ENCODE measurements around the gene SELPLG.

DNA sequence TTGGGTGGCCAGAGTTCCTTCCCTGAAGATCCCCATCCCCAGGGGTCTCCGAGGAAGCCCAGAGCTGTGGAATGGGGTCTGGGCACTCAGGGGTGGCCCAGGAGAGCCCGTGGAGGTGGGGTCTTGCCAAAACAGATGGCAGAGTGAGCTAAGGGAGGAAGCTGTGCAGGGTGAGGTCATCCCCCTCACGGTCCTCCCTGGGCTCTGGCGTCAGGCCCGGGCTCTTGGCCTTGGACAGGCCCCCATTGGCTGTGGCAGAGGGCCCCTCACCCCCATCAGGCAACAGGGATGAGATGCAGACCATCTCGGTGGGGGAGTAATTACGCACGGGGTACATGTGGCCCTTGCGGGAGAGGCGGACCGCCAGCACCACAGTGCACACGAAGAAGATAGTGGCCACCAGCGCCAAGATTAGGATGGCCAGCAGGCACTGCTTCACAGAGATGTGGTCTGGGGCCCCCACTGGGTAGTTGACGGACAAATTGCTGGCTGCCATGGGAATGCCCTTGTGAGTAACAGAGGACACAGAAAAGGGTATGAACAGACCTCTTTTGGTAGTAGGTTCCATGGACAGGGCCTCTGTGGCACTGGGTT lies 10.7 kb downstream of the SELPLG start:
- no peak for TF ChIP-seq EZH2 (IDR thresholded peaks at IDR 0.05; ENCODE audit: borderline replicate concordance, insufficient read depth, low read depth, low read length, poor library complexity, severe bottlenecking)
- TF ChIP-seq, protein P1, sequence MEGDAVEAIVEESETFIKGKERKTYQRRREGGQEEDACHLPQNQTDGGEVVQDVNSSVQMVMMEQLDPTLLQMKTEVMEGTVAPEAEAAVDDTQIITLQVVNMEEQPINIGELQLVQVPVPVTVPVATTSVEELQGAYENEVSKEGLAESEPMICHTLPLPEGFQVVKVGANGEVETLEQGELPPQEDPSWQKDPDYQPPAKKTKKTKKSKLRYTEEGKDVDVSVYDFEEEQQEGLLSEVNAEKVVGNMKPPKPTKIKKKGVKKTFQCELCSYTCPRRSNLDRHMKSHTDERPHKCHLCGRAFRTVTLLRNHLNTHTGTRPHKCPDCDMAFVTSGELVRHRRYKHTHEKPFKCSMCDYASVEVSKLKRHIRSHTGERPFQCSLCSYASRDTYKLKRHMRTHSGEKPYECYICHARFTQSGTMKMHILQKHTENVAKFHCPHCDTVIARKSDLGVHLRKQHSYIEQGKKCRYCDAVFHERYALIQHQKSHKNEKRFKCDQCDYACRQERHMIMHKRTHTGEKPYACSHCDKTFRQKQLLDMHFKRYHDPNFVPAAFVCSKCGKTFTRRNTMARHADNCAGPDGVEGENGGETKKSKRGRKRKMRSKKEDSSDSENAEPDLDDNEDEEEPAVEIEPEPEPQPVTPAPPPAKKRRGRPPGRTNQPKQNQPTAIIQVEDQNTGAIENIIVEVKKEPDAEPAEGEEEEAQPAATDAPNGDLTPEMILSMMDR (IDR thresholded peaks at IDR 0.05): no peak
